Spleen (tissue), 7 donors: ENCODE measurements around the gene NXPH4.

Source experiments
- CTCF ChIP-seq, 11 experiments: fragments of 200-600 bp in 7 of 11; fragments of 450-650 bp in 4 of 11; sonication (generic) in 4 of 11; IDR thresholded peaks in 8 of 11; conservative IDR thresholded peaks in 3 of 11; 1 replicate in 7 of 11; 2 replicates in 4 of 11; pipeline versions ENCODE4 v1.4.0 to v1.8.0; 2016 to 2021; ENCODE audit warnings: antibody characterized with exemption in 11 of 11, inconsistent platforms in 4 of 11, mild to moderate bottlenecking in 1 of 11
- POLR2A ChIP-seq, 3 donors: fragments of 450-650 bp; IDR thresholded peaks; one replicate each; pipeline ENCODE4 v1.5.1; 2017; ENCODE audit warnings: antibody characterized with exemption in 3 of 3, mild to moderate bottlenecking in 1 of 3
- POLR2AphosphoS5 ChIP-seq, 3 donors: sonication (generic); formaldehyde crosslinking; IDR thresholded peaks; one replicate each; pipeline ENCODE4 v1.5.1; 2017; ENCODE audit warnings: antibody characterized with exemption in 3 of 3
- donor health status: DM: no; HTN: no; CAD: no; lungs with moderate emphysema.
- donor health status: DM: no; HTN: no; CAD: no.
- donor health status: DM: no; HTN: no; CAD: no.

- TF ChIP-seq CTCF (IDR thresholded peaks at IDR 0.05 in 8 of 11, conservative IDR thresholded peaks at IDR 0.05 in 3 of 11): no peak
- TF ChIP-seq POLR2AphosphoS5 (IDR thresholded peaks at IDR 0.05): peak in 1 of 3 donors; percentile 10
- TF ChIP-seq POLR2A (IDR thresholded peaks at IDR 0.05): no peak
These were observed 12.1 kb upstream of the NXPH4 start for GRCh38 chr12:57204454-57204853.
